IMR-90 (cell line): ENCODE measurements around the gene PERM1.

Experiments used
- FOS ChIP-seq: fragments of 150-350 bp; IDR thresholded peaks from 2 replicates; pipeline ENCODE4 v1.6.1; 2016; ENCODE audit warnings: low read depth, low read length
- TF ChIP-seq, protein P1 (sequence below): conservative IDR thresholded peaks from 2 replicates; pipeline ENCODE4 v1.5.1; 2012; ENCODE audit warnings: mild to moderate bottlenecking, low read depth, low read length, improper control_type of control experiment

GRCh38 chr1:974293-974640 lies 7.6 kb downstream of the PERM1 start:
- TF ChIP-seq, protein P1, sequence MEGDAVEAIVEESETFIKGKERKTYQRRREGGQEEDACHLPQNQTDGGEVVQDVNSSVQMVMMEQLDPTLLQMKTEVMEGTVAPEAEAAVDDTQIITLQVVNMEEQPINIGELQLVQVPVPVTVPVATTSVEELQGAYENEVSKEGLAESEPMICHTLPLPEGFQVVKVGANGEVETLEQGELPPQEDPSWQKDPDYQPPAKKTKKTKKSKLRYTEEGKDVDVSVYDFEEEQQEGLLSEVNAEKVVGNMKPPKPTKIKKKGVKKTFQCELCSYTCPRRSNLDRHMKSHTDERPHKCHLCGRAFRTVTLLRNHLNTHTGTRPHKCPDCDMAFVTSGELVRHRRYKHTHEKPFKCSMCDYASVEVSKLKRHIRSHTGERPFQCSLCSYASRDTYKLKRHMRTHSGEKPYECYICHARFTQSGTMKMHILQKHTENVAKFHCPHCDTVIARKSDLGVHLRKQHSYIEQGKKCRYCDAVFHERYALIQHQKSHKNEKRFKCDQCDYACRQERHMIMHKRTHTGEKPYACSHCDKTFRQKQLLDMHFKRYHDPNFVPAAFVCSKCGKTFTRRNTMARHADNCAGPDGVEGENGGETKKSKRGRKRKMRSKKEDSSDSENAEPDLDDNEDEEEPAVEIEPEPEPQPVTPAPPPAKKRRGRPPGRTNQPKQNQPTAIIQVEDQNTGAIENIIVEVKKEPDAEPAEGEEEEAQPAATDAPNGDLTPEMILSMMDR: no peak
- TF ChIP-seq FOS: no peak
